HG03095 (cell line): ENCODE results near the gene CERT1.
"Not testable (repeated sequence)": the region's sequence is repeated elsewhere in the genome, so short reads cannot be mapped to it uniquely, and the experiment has no call there.

ENCODE experiments used
- ATAC-seq: cut with Tn5 transposase; IDR thresholded peaks from one replicate; pipeline ENCODE4 v1.9.1; 2021; ENCODE audit warnings: moderate library complexity; ENCODE audit not compliant: unreplicated experiment

The CERT1 gene, protein sequence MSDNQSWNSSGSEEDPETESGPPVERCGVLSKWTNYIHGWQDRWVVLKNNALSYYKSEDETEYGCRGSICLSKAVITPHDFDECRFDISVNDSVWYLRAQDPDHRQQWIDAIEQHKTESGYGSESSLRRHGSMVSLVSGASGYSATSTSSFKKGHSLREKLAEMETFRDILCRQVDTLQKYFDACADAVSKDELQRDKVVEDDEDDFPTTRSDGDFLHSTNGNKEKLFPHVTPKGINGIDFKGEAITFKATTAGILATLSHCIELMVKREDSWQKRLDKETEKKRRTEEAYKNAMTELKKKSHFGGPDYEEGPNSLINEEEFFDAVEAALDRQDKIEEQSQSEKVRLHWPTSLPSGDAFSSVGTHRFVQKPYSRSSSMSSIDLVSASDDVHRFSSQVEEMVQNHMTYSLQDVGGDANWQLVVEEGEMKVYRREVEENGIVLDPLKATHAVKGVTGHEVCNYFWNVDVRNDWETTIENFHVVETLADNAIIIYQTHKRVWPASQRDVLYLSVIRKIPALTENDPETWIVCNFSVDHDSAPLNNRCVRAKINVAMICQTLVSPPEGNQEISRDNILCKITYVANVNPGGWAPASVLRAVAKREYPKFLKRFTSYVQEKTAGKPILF

GRCh38 chr5:75511435-75512382 is at the start of gene CERT1, which contains the start of gene POLK:
TSS of gene CERT1 (minus strand) at chr5:75511629. CDS start at chr5:75511207, 422 bp downstream.
TSS of gene POLK (plus strand) at chr5:75511891.
- ATAC-seq, result peak; percentile 78

DNA sequence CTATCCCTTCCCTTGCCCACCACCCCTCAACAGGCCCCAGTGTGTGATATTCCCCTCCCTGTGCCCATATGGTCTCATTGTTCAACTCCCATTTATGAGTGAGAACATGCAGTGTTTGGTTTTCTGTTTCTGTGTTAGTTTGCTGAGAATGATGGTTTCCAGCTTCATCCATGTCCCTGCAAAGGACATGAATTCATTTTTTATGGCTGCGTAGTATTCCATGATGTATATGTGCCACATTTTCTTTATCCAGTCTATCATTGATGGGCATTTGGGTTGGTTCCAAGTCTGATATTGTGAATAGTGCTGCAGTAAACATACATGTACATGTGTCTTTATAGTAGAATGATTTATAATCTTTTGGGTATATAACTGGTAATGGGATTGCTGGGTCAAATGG is 49.2 kb upstream of the CERT1 start:
- not testable (repeated sequence) for ATAC-seq

DNA sequence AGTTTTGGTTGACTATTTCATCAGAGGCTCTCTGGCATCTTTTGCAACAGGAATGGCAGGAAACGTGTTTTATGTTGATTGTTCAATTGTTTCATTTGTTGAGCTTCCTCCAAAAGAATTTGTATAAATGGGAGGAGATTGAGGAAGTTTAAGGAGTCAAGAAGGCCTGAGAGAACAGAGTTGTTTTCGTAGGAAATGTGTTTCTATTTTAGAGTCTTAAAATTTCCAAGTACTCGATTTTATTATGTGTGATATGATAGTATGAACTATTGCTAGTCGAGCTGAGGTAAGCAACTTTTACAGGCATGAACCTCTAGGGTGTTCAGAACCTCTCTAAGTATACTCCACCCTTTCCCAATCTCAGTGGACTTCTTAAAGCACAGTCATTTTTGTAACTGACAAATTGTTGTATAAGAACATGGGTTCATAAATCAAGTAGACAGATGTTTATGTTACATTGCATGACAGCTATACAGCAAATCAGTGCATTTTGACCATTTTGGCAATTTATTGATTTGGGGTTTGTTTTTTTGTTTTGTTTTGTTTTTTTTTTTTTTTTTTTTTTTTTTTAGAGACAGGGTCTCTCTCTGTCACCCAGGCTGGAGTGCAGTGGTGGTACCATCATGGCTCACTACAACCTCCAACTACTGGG is 47.7 kb upstream of the CERT1 start:
- no peak for ATAC-seq

DNA sequence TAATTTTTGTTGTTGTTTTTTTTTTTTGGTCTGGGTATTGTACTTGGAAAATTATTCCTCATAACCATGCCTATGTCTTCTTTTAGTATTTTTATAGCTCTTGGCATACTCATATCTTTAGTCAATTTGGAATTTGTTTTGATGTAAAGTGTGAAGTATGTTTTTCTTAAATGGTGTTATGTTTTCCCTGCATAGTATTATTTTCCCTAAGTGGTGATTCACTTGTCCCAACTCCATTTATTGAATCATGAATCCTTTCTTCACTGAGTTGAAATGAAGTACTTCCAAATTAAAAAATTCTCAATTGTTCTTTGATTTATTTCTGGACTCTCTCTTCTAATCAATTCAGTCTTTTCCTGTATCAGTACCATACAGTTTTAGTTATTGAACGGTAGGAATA is 46.8 kb upstream of the CERT1 start:
- no peak for ATAC-seq

- no peak for ATAC-seq
Observed at GRCh38 chr5:75553358-75553757, 41.9 kb upstream of the CERT1 start.

DNA sequence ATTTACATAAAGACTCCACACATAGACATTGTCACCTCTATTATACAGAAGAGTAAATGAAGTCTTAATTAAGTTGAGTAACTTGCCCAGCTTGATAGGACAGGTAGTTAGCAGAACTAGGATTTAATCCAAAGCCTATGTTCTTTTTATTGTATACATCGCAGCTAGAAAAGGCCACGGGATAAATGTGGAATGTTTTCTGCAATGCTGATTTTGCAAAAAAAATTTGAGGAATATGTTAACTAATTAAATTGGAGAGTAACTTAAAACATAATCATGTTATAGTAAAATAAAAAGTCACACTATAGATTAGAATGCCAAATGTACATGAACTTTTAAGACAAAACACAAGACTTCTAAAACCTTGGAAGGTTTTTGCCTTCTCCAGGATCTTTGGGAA is 41.3 kb upstream of the CERT1 start:
- ATAC-seq, result no peak

GRCh38 chr5:75551471-75551870 is 40.0 kb upstream of the CERT1 start:
- no peak for ATAC-seq

- no peak for ATAC-seq
Observed at GRCh38 chr5:75550597-75550996, 39.2 kb upstream of the CERT1 start.

GRCh38 chr5:75547812-75548211 is 36.4 kb upstream of the CERT1 start:
- ATAC-seq, result no peak

GRCh38 chr5:75546830-75547229 is 35.4 kb upstream of the CERT1 start:
- no peak for ATAC-seq

GRCh38 chr5:75545131-75545530 is 33.7 kb upstream of the CERT1 start:
- ATAC-seq, result no peak

- no peak for ATAC-seq
Observed at GRCh38 chr5:75538211-75538610, 26.8 kb upstream of the CERT1 start.

GRCh38 chr5:75536694-75537360 is 25.4 kb upstream of the CERT1 start:
- no peak for ATAC-seq

DNA sequence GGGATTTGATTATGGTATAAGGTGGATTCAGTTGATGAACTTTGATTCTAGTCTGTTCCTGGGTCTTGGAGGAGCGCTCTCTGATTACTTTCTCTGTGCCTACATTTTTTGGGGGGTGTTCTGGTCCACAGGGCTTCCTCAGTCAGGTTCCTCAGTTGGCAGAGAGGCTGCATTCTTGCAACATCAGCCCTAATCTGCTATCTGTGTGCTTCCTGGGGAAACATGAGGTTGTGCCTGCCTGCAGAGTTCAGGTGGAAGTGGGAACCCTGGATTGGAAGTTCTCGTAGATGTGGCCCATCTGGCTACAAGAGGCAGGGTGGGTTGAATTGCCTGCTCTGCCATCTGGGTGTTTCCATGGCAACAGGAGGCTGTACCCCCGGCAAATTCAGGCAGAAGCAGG is 24.7 kb upstream of the CERT1 start:
- no peak for ATAC-seq

- ATAC-seq, result no peak
Observed at GRCh38 chr5:75534734-75535133, 23.3 kb upstream of the CERT1 start.

DNA sequence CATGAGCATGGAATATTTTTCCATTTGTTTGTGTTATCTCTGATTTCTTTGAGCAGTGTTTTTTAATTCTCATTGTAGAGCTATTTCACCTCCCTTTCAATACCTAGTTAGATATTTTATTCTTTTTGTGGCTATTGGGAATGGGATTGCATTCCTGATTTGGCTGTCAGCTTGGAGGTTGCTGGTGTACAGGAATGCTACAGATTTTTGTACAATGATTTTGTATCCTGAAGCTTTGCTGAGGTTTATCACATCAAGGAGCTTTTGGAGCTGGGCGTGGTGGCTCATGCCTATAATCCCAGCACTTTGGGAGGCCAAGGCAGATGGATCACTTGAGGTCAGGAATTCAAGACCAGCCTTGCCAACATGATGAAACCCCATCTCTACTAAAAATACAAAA is 22.3 kb upstream of the CERT1 start:
- ATAC-seq, result not testable (repeated sequence)

DNA sequence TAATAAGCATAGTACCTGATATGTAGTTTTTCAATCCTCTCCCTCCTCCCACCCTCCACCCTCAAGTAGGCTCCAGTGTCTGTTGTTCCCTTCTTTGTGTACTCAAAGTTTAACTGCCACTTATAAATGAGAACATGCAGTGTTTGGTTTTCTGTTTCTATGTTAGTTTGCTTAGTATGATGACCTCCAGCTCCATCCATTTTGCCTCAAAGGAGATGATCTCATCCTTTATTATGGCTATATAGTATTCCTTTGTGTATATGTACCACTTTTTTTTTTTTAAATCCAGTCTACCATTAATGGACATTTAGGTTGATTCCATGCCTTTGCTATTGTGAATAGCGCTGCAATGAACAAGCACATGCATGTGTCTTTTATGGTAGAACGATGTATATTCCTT is 20.8 kb upstream of the CERT1 start:
- ATAC-seq, result no peak

DNA sequence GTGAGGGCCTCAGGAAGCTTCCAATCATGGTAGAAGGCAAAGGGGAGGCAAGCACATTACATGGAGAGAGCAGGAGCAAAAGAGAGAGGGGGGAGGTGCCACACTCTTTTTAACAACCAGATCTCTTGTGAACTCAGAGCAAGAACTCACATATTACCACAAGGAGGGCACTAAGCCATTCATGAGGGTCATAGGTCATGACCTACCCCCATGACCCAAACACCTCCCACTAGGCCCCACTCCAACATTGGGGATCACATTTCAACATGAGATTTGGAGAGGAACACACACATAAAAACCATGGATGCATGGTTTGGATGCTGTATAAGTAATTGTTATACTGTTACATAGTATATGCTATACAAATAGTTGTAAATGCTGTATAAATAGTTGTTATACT is 17.8 kb upstream of the CERT1 start:
- ATAC-seq, result no peak

GRCh38 chr5:75526070-75526469 is 14.6 kb upstream of the CERT1 start:
- no peak for ATAC-seq

- ATAC-seq, result no peak
Observed at GRCh38 chr5:75525344-75525743, 13.9 kb upstream of the CERT1 start.
